ENCODE results near the gene MED31.
"Not testable (repeated sequence)": the region's sequence is repeated elsewhere in the genome, so short reads cannot be mapped to it uniquely, and the experiment has no call there.

MED31 gene

GRCh38 chr17:6626616-6627015 is 24.8 kb downstream of the MED31 start:
- DNase-seq (ENCODE audit: low read depth in 2 of 2) = no peak

- no peak for DNase-seq (ENCODE audit: low read depth in 2 of 2)
These were observed 27.5 kb downstream of the MED31 start for GRCh38 chr17:6623941-6624340.

DNA sequence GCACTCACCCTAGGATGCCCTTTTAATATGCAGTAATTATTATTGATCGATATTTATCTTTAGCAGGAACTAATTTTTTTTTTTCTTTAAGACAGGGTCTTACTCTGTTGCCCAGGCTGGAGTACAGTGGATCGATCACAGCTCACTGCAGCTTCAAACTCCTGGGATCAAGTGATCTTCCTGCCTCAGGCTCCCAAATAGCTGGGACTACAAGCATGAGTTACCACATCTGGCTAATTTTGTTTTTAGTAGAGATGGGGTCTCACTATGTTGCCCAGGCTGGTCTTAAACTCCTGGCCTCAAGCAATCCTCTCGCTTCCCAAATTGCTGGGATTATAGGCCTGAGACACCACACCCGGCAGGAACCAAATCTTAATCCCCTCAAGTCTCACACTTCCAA is 40.2 kb downstream of the MED31 start:
- DNase-seq (ENCODE audit: low read depth in 2 of 2) = no peak

DNA sequence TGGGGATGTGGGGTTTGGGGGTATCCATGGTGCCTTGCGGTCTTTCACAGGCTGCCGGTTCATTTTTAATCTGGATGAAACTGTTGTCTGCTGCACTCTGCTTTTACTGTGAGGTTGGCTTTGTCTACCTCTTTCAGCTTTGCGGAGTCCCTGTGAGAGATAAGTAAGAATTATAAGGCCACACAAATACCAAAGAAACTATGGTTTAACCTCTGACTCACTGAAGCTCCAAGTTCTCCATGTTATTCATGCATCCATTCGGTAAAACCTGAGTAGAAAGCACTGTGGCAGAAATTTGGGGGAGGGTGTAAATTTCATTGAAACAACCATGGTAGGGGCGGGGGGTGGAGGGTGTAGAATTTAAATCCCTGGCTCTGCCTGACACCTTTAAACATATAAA is 41.4 kb downstream of the MED31 start:
- no peak for DNase-seq (ENCODE audit: low read depth in 2 of 2)

- no peak for DNase-seq (ENCODE audit: low read depth in 2 of 2)
These were observed 43.1 kb downstream of the MED31 start for GRCh38 chr17:6608321-6608720.

- DNase-seq (ENCODE audit: low read depth in 2 of 2) = no peak
These were observed 46.3 kb downstream of the MED31 start for GRCh38 chr17:6605142-6605541.

- no peak for DNase-seq (ENCODE audit: low read depth in 2 of 2)
These were observed 47.6 kb downstream of the MED31 start for GRCh38 chr17:6603744-6604325.

- DNase-seq (ENCODE audit: low read depth in 2 of 2) = no peak
These were observed 49.3 kb downstream of the MED31 start for GRCh38 chr17:6602141-6602540.

DNA sequence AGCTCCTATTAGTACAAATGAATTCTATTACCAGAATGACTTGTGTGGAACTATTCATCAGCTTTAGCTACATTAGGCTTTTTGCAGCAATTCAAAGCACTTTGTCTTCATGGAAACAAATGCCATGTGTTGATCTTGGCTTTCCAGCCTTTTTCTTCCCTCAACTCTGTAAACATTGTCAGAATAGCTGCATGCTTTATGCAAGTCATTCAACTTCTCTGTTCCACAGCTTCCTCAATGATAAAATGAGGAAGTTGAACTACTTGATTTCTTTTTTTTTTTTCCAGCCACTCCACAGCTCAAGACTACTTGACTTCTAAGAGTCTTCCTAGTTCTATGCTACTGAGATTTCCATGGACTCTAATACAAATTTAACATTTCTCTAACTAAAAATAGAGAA is 52.0 kb downstream of the MED31 start:
- no peak for DNase-seq (ENCODE audit: low read depth in 2 of 2)

GRCh38 chr17:6597727-6598126 is 53.7 kb downstream of the MED31 start:
- no peak for DNase-seq (ENCODE audit: low read depth in 2 of 2)

DNA sequence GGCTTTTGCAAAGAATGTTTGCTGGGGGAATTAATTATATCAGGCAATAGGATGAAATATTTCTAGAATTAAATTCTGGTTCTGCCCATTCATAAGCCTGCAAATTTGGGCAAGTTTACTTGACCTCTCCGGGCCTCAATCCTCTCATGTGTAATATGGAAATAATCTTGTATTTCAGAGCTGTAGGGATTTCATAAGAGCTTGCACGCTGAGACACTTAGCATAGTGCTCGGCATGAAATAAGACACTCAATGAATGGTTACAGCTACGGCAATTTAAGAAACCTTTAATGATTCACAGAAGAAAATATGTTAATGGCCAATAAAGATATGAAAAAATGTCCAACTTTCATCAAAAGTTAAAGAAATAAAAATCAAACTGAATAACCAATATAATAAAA is 54.5 kb downstream of the MED31 start:
- DNase-seq (ENCODE audit: low read depth in 2 of 2) = no peak

- no peak for DNase-seq (ENCODE audit: low read depth in 2 of 2)
These were observed 54.9 kb downstream of the MED31 start for GRCh38 chr17:6596511-6596910.

DNA sequence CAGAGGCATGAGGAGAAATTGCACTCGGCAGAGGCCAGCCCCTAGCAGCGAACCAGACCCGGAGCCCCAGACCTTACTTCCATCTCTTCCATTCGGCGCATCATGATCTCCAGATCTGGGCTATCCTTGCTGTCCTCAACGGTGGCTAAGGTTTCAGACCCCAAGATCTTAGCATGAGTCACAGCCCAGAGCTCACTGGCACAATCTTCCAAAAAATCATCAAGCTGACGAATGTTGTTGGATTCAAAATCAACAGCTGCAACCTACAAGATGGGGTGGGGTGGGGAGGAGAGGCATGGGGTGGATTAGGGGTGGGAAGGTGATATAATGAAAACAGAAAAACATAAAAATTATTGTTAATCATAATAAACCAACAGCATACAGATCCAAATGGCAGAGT is 55.3 kb downstream of the MED31 start:
- DNase-seq (ENCODE audit: low read depth in 2 of 2) = no peak

GRCh38 chr17:6593371-6593770 is 58.0 kb downstream of the MED31 start:
- DNase-seq (ENCODE audit: low read depth in 2 of 2) = not testable (repeated sequence)
